Measurements from ENCODE around the gene FAM3D. TPM values are rescaled to one million over a fixed set of nuclear protein-coding genes. Genes with fewer than 3 reads are reported as not detected.
"Not testable (repeated sequence)": the region's sequence is repeated elsewhere in the genome, so short reads cannot be mapped to it uniquely, and the experiment has no call there.

Gene FAM3D
- total RNA-seq, 6 experiments from 2014 or later, result not detected

GRCh38 chr3:58680879-58681525 lies 14.4 kb upstream of the FAM3D start:
- TF ChIP-seq CTCF (IDR thresholded peaks at IDR 0.05), result no peak
- Mint-ChIP-seq H3K27me3 (ENCODE audit: insufficient read depth) (peaks cover 37% of the 10 kb centered on the region), H3K4me1 (ENCODE audit: low read depth) (peaks cover 12% of the 10 kb centered on the region), H3K4me3 (no peak overlapping the region), H3K27ac (no peak overlapping the region), H3K36me3 (ENCODE audit: low read depth) (no peaks in the 10 kb centered on the region), H3K9me3 (peaks cover 2% of the 10 kb centered on the region)
- DNase-seq, result no peak

GRCh38 chr3:58679974-58680666 lies 13.5 kb upstream of the FAM3D start:
- peaks cover 12% of the 10 kb centered on the region for H3K4me1 Mint-ChIP-seq (ENCODE audit: low read depth)
- no peak for DNase-seq
- peaks cover 33% of the 10 kb centered on the region for H3K27me3 Mint-ChIP-seq (ENCODE audit: insufficient read depth)
- no peak overlapping the region for H3K4me3 Mint-ChIP-seq
- H3K9me3 Mint-ChIP-seq, result peaks cover 11% of the 10 kb centered on the region
- no peaks in the 10 kb centered on the region for H3K36me3 Mint-ChIP-seq (ENCODE audit: low read depth)
- no peak overlapping the region for H3K27ac Mint-ChIP-seq
- no peak for TF ChIP-seq CTCF (IDR thresholded peaks at IDR 0.05)

- H3K27me3 Mint-ChIP-seq (ENCODE audit: insufficient read depth), result peaks cover 33% of the 10 kb centered on the region
- H3K9me3 Mint-ChIP-seq, result peaks cover 13% of the 10 kb centered on the region
- no peak overlapping the region for H3K27ac Mint-ChIP-seq
- H3K36me3 Mint-ChIP-seq (ENCODE audit: low read depth), result no peaks in the 10 kb centered on the region
- no peak for TF ChIP-seq CTCF (IDR thresholded peaks at IDR 0.05)
- DNase-seq, result no peak
- no peak overlapping the region for H3K4me3 Mint-ChIP-seq
- H3K4me1 Mint-ChIP-seq (ENCODE audit: low read depth), result peaks cover 12% of the 10 kb centered on the region
Measured at GRCh38 chr3:58679446-58679845, 12.9 kb upstream of the FAM3D start.

GRCh38 chr3:58678177-58678970 lies 11.8 kb upstream of the FAM3D start:
- H3K27me3 Mint-ChIP-seq (ENCODE audit: insufficient read depth), result peaks cover 33% of the 10 kb centered on the region
- H3K4me3 Mint-ChIP-seq, result not testable (repeated sequence)

GRCh38 chr3:58672880-58673279 lies 6.3 kb upstream of the FAM3D start:
- no peak for DNase-seq
- H3K4me3 Mint-ChIP-seq, result no peak overlapping the region
- H3K36me3 Mint-ChIP-seq (ENCODE audit: low read depth), result no peaks in the 10 kb centered on the region
- peaks cover 45% of the 10 kb centered on the region for H3K27me3 Mint-ChIP-seq (ENCODE audit: insufficient read depth)
- no peak for TF ChIP-seq CTCF (IDR thresholded peaks at IDR 0.05)
- peaks cover 13% of the 10 kb centered on the region for H3K9me3 Mint-ChIP-seq
- no peak overlapping the region for H3K27ac Mint-ChIP-seq
- no peaks in the 10 kb centered on the region for H3K4me1 Mint-ChIP-seq (ENCODE audit: low read depth)

More at GRCh38 chr3:58678177-58678970, 11.8 kb upstream of the FAM3D start:
- H3K36me3 Mint-ChIP-seq (ENCODE audit: low read depth); H3K27ac Mint-ChIP-seq; H3K4me1 Mint-ChIP-seq (ENCODE audit: low read depth); DNase-seq: not testable (repeated sequence)
- H3K9me3 Mint-ChIP-seq, result peaks cover 13% of the 10 kb centered on the region

GRCh38 chr3:58672451-58672850 lies 5.9 kb upstream of the FAM3D start:
- Mint-ChIP-seq H3K9me3 (peaks cover 13% of the 10 kb centered on the region), H3K27ac (no peak overlapping the region), H3K4me3 (no peak overlapping the region), H3K27me3 (ENCODE audit: insufficient read depth) (peaks cover 43% of the 10 kb centered on the region), H3K4me1 (ENCODE audit: low read depth) (no peaks in the 10 kb centered on the region), H3K36me3 (ENCODE audit: low read depth) (no peaks in the 10 kb centered on the region)
- no peak for TF ChIP-seq CTCF (IDR thresholded peaks at IDR 0.05)
- DNase-seq, result no peak

Measured in HFFc6 (cell line).